K562 (cell line): Measurements from ENCODE around the gene SLC35B4. TPM values are rescaled to one million over a fixed set of nuclear protein-coding genes. Genes with fewer than 3 reads are reported as not detected.

Experiments used
- CBFA2T3 ChIP-seq: fragments of 450-650 bp; IDR thresholded peaks from 2 replicates; pipeline ENCODE4 v1.6.1; 2017
- DIDO1 ChIP-seq: fragments of 450-650 bp; IDR thresholded peaks from 2 replicates; pipeline ENCODE4 v1.6.1; 2016; ENCODE audit warnings: low read depth, missing biosample characterization, missing genetic modification characterization
- ESRRB ChIP-seq: fragments of 250-450 bp; sonication (Bioruptor Pico); IDR thresholded peaks from 2 replicates; pipeline ENCODE4 v1.5.0; 2020; ENCODE audit warnings: mild to moderate bottlenecking, moderate library complexity, borderline replicate concordance
- JUND ChIP-seq, 2 experiments: IDR thresholded peaks; 2 replicates in 1 of 2; 3 replicates in 1 of 2; pipeline ENCODE4 v1.6.1; 2011; ENCODE audit warnings: borderline replicate concordance in 2 of 2, low read depth in 2 of 2, low read length in 2 of 2, improper control_type of control experiment in 1 of 2, missing biosample characterization in 1 of 2, missing genetic modification characterization in 1 of 2, missing genetic modification reagents in 1 of 2
- MTA3 ChIP-seq: fragments of 450-650 bp; formaldehyde crosslinking; IDR thresholded peaks from 2 replicates; pipeline ENCODE4 v1.6.1; 2017; ENCODE audit warnings: mild to moderate bottlenecking, borderline replicate concordance
- MYNN ChIP-seq, 2 experiments: sonication (generic); formaldehyde crosslinking in 1 of 2; IDR thresholded peaks; 2 replicates each; pipeline versions ENCODE4 v1.5.0 to v1.6.1; 2016 to 2020; ENCODE audit warnings: antibody characterized with exemption in 1 of 2, missing genetic modification reagents in 1 of 2
- RCOR1 ChIP-seq, 2 experiments: IDR thresholded peaks; 2 replicates each; pipeline ENCODE4 v1.6.1; 2012; ENCODE audit warnings: low read depth in 2 of 2, low read length in 2 of 2, borderline replicate concordance in 1 of 2, improper control_type of control experiment in 1 of 2
- ZBTB7A ChIP-seq: IDR thresholded peaks from 2 replicates; pipeline ENCODE4 v1.6.1; 2011; ENCODE audit warnings: low read depth, mild to moderate bottlenecking, low read length, moderate library complexity, borderline replicate concordance; ENCODE audit not compliant: control insufficient read depth
- ZFP36 ChIP-seq: fragments of 150-350 bp; IDR thresholded peaks from 2 replicates; pipeline ENCODE4 v1.6.1; 2018; ENCODE audit warnings: low read length, low read depth; ENCODE audit not compliant: partially characterized antibody
- ZFX ChIP-seq: sonication (generic); formaldehyde crosslinking; IDR thresholded peaks from 2 replicates; pipeline ENCODE4 v1.8.0; 2022; ENCODE audit warnings: mild to moderate bottlenecking, missing genetic modification reagents, moderate library complexity
- ZZZ3 ChIP-seq: fragments of 450-650 bp; IDR thresholded peaks from 2 replicates; pipeline ENCODE4 v1.6.1; 2016; ENCODE audit warnings: antibody characterized with exemption, mild to moderate bottlenecking, moderate library complexity
- polyA plus RNA-seq, 8 experiments: library from polyadenylated mRNA; depleted of rRNA in 4 of 8; stranded (reverse) in 5 of 8; unstranded in 3 of 8; fragments of >200 nt; fragmentation: Nextera tagmentation in 2 of 8; fragmentation: Illumina TruSeq in 1 of 8; extraction: Ambion mirVana in 2 of 8; extraction: Trizol in 1 of 8; gene quantifications; 2 replicates each; pipeline versions ENCODE4 v1.2.1 to v1.2.3, GENCODE V29; 2011 to 2014; ENCODE audit warnings: inconsistent platforms in 1 of 8, missing spikeins in 1 of 8
- total RNA-seq, 7 experiments: library from RNA; depleted of rRNA in 6 of 7; stranded (reverse); fragments of >200 nt in 6 of 7; fragmentation: Illumina TruSeq in 2 of 7; extraction: Trizol in 2 of 7; gene quantifications; 2 replicates each; pipeline versions ENCODE4 v1.2.1 to v1.2.3, GENCODE V29; 2011 to 2021; ENCODE audit warnings: low replicate concordance in 1 of 7
- TF ChIP-seq, protein P1 (sequence below), 3 experiments: IDR thresholded peaks in 2 of 3; conservative IDR thresholded peaks in 1 of 3; 2 replicates each; pipeline ENCODE4 v1.5.1; 2011 to 2012; ENCODE audit warnings: low read length in 3 of 3, mild to moderate bottlenecking in 3 of 3, control low read depth in 2 of 3, improper control_type of control experiment in 1 of 3, inconsistent platforms in 1 of 3, low read depth in 1 of 3, mixed read lengths in 1 of 3, moderate library complexity in 1 of 3; ENCODE audit not compliant: insufficient read depth in 2 of 3

Gene SLC35B4
- total and polyA plus RNA-seq, 9 of the 15 experiments (the other 6 are each of a cell fraction or from before 2014, with no cell fraction given), result 6.1 to 34.9 (median 17.6) TPM

- no peak for TF ChIP-seq ZFX (CRISPR knock-in tag)
- peak; percentile 27 for TF ChIP-seq CBFA2T3
- no peak for TF ChIP-seq DIDO1 (tag)
- no peak for TF ChIP-seq MTA3
- TF ChIP-seq RCOR1 (IDR thresholded peaks at IDR 0.05; ENCODE audit: borderline replicate concordance in 1 of 2, low read depth in 2 of 2, low read length in 2 of 2), result no peak
- TF ChIP-seq ESRRB (CRISPR knock-in tag), result no peak
- TF ChIP-seq JUND (IDR thresholded peaks at IDR 0.05; ENCODE audit: borderline replicate concordance, low read depth, low read length), result no peak
- no peak for TF ChIP-seq JUND (tag; IDR thresholded peaks at IDR 0.05; ENCODE audit: borderline replicate concordance, low read depth, low read length)
- no peak for TF ChIP-seq ZFP36
- TF ChIP-seq, protein P1, sequence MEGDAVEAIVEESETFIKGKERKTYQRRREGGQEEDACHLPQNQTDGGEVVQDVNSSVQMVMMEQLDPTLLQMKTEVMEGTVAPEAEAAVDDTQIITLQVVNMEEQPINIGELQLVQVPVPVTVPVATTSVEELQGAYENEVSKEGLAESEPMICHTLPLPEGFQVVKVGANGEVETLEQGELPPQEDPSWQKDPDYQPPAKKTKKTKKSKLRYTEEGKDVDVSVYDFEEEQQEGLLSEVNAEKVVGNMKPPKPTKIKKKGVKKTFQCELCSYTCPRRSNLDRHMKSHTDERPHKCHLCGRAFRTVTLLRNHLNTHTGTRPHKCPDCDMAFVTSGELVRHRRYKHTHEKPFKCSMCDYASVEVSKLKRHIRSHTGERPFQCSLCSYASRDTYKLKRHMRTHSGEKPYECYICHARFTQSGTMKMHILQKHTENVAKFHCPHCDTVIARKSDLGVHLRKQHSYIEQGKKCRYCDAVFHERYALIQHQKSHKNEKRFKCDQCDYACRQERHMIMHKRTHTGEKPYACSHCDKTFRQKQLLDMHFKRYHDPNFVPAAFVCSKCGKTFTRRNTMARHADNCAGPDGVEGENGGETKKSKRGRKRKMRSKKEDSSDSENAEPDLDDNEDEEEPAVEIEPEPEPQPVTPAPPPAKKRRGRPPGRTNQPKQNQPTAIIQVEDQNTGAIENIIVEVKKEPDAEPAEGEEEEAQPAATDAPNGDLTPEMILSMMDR (IDR thresholded peaks at IDR 0.05 in 2 of 3, conservative IDR thresholded peaks at IDR 0.05 in 1 of 3; ENCODE audit: insufficient read depth in 2 of 3, low read depth in 1 of 3, low read length in 3 of 3), result peak; percentile 54 to 73 (median 56)
- no peak for TF ChIP-seq ZZZ3
- no peak for TF ChIP-seq MYNN (IDR thresholded peaks at IDR 0.05)
- no peak for TF ChIP-seq MYNN (CRISPR knock-in tag; IDR thresholded peaks at IDR 0.05)
- 0 out of 2 replicates have a peak, but pooled peaks have one; percentile 32 for TF ChIP-seq ZBTB7A
Measured at GRCh38 chr7:134255814-134256213, 60.9 kb downstream of the SLC35B4 start (continued).
